ENCODE data around the gene KPNA1.

KPNA1 gene

DNA sequence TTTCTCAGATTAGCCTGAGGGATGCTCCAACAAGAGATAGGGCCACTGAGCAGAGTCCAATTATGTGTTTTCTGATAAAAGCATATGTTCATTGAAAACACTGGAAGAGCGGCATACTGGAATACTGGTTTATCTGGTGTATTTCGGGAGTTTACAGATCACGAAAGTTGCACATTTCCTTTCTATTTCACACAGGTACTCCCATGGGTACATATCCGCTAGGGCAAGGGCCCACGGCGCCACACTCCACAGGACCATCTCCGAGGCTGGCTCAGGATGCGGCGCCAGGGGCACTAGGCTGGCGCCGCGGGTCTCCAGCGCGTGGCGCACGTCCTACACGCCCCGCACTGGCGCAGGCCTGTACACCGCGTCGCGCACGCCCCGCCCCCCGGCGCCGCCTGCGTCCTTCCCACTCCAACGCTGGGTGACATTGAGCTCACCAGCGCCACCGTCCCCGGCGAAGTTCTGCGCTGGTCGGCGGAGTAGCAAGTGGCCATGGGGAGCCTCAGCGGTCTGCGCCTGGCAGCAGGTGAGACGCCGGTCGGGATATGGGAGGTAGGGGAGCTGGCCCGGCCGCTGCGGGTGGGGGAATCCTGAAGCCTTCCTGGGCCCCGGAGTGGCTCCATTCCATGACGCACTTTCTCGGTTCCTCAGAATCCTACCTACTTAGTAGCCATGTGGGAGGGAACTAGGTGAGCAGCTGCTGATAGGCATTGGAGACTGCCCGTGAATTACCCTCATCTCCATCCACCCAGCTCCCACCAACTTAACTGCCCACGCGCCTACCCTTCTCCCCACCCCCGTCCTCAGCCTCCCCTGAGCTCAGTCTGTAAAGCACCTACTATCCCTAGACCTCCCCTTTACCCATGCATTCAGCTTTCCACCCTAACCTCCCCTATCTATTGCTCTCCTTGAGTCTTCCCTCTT is 130.7 kb downstream of the KPNA1 start, which contains the start of gene FAM162A:
FAM162A (plus strand) TSS at position 412 of the 927 bp plus-strand sequence; CDS start at position 496, 84 bp downstream.
- DNase-seq: peak; percentile 94

DNA sequence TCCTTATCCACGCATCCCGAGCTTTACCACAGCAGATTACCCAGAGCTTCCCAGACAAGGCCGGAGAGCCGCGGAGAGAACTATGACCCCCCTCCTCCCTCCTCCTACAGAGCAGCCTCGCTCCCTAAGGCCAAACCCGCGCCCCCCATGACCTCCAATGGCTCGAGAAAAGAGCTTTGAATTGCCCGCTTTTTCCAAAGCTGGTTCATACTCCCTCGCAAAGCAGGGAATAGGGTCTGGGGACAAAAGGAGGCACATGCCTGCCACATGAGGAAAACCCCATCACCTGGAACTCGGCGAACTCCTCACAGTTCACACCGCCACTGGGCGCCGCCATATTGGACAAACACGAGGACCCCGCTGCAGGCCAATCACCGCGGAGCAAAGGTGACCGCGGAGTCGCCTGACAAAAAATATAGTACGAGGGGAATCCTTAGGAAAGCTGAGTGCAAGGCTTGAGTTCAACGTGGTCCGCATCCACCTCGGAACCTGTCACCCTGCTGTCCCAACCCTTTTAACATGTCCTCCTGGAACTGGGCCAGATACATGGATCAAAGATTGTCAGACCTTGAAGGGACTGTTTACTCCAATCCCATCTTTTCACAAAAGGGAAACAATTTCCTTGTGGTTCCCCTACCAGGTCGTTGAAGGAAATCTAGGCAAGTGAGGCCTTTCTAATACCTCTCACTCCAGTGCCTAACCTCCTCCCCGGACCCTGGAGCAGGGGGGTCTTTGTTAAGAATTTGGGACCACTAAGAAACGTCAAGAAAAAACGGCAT is 131.7 kb downstream of the KPNA1 start, which contains the start of gene MIX23:
MIX23 (minus strand) TSS at position 344 of the 779 bp plus-strand sequence; CDS start at position 337, 7 bp downstream.
- DNase-seq: peak; percentile 87

DNA sequence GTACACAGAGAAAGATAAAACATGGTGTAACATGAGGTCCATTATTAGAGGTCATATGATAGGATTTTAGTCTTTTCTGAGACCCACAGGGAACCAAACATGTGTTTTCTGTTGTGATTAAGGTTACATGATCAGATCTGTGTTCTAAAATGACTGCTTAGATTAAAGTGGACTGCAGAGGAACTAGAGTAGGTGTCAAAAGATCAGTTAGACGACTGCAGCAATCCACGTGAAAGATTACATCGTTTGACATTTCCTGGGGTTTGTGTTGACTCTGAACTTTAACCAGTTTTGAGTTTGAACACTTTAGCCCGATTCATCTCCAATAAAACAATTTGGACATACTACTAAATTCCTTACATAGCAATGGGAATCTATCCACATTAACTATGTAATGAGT is 136.8 kb downstream of the KPNA1 start:
- DNase-seq: no peak

DNA sequence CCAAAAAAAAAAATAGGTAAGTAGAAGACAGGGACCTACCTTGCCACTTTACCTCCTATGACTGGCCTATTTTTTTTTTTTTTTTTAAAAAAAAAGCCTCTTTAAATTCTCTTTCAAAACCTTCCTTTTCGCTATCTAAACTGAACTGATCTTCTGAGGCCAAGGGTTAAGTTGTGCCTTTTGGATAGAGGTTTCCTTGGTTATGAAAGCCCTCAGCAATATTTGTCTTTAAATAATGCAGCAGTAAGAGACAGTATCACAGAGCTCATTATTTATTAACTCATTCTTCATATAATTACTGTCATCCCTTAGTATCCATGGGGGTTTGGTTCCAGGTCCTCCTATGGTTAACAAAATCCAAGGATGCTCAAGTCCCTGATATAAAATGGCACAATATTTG is 140.7 kb downstream of the KPNA1 start:
- DNase-seq: no peak

Data from right kidney (tissue), 1 donor.